Stimulated activated CD4-positive, alpha-beta T cell treated with anti-CD3 and anti-CD28 coated beads, Interleukin-1b, Interleukin-23, amount 100 ng/mL, for 48 hours (primary cell): ENCODE measurements around the gene ZKSCAN1.

Source experiments
- DNase-seq: peaks from one replicate; pipeline ENCODE4 v3.0.0-alpha.2; 2020

Gene ZKSCAN1

GRCh38 chr7:100082978-100083377 lies 67.6 kb downstream of the ZKSCAN1 start:
- no peak for DNase-seq

GRCh38 chr7:100085515-100085914 lies 70.1 kb downstream of the ZKSCAN1 start:
- DNase-seq: no peak

- no peak for DNase-seq
Observed at GRCh38 chr7:100087055-100087750, 71.8 kb downstream of the ZKSCAN1 start.

GRCh38 chr7:100088095-100088620 lies 72.8 kb downstream of the ZKSCAN1 start:
- no peak for DNase-seq

- DNase-seq: peak; percentile 83
Observed at GRCh38 chr7:100088621-100089457, 73.4 kb downstream of the ZKSCAN1 start, which contains the start of gene COPS6. TSS of gene COPS6 (plus strand) at chr7:100088969. CDS start at chr7:100088991, 22 bp downstream.

GRCh38 chr7:100089458-100090196 lies 74.2 kb downstream of the ZKSCAN1 start:
- no peak for DNase-seq

- no peak for DNase-seq
Observed at GRCh38 chr7:100090527-100091410, 75.4 kb downstream of the ZKSCAN1 start.
